Neural cell (in vitro differentiated cells): Measurements from ENCODE around the gene ZNF474.

Experiments
- EP300 ChIP-seq: fragments of 450-650 bp; conservative IDR thresholded peaks from 2 replicates; pipeline ENCODE4 v1.6.1; 2014; ENCODE audit warnings: antibody characterized with exemption, mild to moderate bottlenecking, moderate library complexity; ENCODE audit not compliant: poor library complexity, severe bottlenecking
- EZH2 ChIP-seq: fragments of 200-600, 300-800 bp; shearing (Covaris generic), sonication (generic); IDR thresholded peaks from 2 replicates; pipeline ENCODE4 v1.6.1; 2014; ENCODE audit warnings: antibody characterized with exemption, low read length, borderline replicate concordance, mild to moderate bottlenecking; ENCODE audit not compliant: insufficient read depth, poor library complexity, severe bottlenecking
- MXI1 ChIP-seq: fragments of 450-650 bp; conservative IDR thresholded peaks from 2 replicates; pipeline ENCODE4 v1.6.1; 2014; ENCODE audit warnings: antibody characterized with exemption, mild to moderate bottlenecking; ENCODE audit not compliant: poor library complexity, severe bottlenecking
- POLR2AphosphoS5 ChIP-seq: IDR thresholded peaks from 2 replicates; pipeline ENCODE4 v1.6.1; 2012
- RAD21 ChIP-seq: fragments of 450-650 bp; conservative IDR thresholded peaks from 2 replicates; pipeline ENCODE4 v1.6.1; 2014; ENCODE audit warnings: antibody characterized with exemption, mild to moderate bottlenecking, moderate library complexity
- SMC3 ChIP-seq: fragments of 450-650 bp; conservative IDR thresholded peaks from 2 replicates; pipeline ENCODE4 v1.6.1; 2014; ENCODE audit warnings: antibody characterized with exemption, mild to moderate bottlenecking, moderate library complexity; ENCODE audit not compliant: poor library complexity
- TAF1 ChIP-seq: IDR thresholded peaks from 2 replicates; pipeline ENCODE4 v1.6.1; 2012; ENCODE audit warnings: low read depth
- TF ChIP-seq, protein P1 (sequence below): IDR thresholded peaks from 2 replicates; pipeline ENCODE4 v1.6.1; 2012; ENCODE audit warnings: borderline replicate concordance
- TF ChIP-seq, protein P2 (sequence below): fragments of 450-650 bp; IDR thresholded peaks from 2 replicates; pipeline ENCODE4 v1.5.1; 2014; ENCODE audit warnings: antibody characterized with exemption, mild to moderate bottlenecking, moderate library complexity; ENCODE audit not compliant: poor library complexity, severe bottlenecking

DNA sequence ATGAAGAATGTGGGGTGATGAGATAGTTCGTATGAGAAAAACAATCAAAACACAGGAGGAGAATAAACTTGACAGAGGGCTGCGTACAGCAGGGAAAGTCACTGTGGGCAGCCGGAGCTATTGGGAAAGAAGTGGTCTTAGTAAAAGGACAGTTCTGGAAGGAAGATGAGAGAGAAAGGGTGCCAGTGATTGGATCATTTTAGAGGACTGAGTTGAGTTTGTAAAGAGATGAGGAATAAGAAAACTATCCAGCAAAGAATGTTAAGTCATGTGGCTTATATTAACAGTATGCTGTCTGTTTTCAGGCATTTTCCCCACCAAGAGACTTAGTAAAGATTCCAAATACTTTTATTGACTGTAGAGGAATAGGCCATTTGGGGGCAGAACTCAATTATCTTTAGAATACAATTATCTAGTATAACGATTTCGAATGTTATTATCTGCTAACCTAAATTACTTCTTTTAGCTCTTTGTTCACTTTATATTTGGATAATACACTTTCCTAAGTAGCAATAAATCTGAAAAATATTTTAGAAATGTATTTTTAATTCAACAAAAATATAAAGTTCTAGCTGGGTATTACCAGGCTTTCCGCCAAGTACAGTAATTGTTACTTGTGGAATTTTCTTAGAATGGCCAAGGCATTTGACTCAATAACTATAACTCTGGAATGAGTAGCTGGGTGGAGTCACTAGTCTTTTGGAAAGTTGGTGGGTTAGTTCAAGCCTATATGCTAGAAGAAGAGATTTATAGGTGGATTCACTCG, 35.7 kb upstream of the ZNF474 start:
- TF ChIP-seq, protein P1, sequence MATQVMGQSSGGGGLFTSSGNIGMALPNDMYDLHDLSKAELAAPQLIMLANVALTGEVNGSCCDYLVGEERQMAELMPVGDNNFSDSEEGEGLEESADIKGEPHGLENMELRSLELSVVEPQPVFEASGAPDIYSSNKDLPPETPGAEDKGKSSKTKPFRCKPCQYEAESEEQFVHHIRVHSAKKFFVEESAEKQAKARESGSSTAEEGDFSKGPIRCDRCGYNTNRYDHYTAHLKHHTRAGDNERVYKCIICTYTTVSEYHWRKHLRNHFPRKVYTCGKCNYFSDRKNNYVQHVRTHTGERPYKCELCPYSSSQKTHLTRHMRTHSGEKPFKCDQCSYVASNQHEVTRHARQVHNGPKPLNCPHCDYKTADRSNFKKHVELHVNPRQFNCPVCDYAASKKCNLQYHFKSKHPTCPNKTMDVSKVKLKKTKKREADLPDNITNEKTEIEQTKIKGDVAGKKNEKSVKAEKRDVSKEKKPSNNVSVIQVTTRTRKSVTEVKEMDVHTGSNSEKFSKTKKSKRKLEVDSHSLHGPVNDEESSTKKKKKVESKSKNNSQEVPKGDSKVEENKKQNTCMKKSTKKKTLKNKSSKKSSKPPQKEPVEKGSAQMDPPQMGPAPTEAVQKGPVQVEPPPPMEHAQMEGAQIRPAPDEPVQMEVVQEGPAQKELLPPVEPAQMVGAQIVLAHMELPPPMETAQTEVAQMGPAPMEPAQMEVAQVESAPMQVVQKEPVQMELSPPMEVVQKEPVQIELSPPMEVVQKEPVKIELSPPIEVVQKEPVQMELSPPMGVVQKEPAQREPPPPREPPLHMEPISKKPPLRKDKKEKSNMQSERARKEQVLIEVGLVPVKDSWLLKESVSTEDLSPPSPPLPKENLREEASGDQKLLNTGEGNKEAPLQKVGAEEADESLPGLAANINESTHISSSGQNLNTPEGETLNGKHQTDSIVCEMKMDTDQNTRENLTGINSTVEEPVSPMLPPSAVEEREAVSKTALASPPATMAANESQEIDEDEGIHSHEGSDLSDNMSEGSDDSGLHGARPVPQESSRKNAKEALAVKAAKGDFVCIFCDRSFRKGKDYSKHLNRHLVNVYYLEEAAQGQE: no peak
- TF ChIP-seq, protein P2, sequence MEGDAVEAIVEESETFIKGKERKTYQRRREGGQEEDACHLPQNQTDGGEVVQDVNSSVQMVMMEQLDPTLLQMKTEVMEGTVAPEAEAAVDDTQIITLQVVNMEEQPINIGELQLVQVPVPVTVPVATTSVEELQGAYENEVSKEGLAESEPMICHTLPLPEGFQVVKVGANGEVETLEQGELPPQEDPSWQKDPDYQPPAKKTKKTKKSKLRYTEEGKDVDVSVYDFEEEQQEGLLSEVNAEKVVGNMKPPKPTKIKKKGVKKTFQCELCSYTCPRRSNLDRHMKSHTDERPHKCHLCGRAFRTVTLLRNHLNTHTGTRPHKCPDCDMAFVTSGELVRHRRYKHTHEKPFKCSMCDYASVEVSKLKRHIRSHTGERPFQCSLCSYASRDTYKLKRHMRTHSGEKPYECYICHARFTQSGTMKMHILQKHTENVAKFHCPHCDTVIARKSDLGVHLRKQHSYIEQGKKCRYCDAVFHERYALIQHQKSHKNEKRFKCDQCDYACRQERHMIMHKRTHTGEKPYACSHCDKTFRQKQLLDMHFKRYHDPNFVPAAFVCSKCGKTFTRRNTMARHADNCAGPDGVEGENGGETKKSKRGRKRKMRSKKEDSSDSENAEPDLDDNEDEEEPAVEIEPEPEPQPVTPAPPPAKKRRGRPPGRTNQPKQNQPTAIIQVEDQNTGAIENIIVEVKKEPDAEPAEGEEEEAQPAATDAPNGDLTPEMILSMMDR: no peak
- no peak for TF ChIP-seq POLR2AphosphoS5
- no peak for TF ChIP-seq EP300
- no peak for TF ChIP-seq SMC3
- no peak for TF ChIP-seq TAF1
- no peak for TF ChIP-seq EZH2
- no peak for TF ChIP-seq RAD21
- TF ChIP-seq MXI1: no peak
